IPS DF 6.9 (cell line): ENCODE data around the gene GATA2.

Experiments
- DNase-seq: peaks from one replicate; pipeline ENCODE4 v3.0.0-alpha.2; 2013; ENCODE audit warnings: low read depth, low spot score
- H3K27ac ChIP-seq: one replicate; pipeline ENCODE4 v1.5.1; 2013; ENCODE audit warnings: low read length, control low read depth
- H3K27me3 ChIP-seq: 2 replicates; pipeline ENCODE4 v1.6.1; 2013; ENCODE audit warnings: mild to moderate bottlenecking, low read length; ENCODE audit not compliant: control insufficient read depth, insufficient read depth
- H3K36me3 ChIP-seq: 2 replicates; pipeline ENCODE4 v1.6.1; 2013; ENCODE audit warnings: low read length; ENCODE audit not compliant: control insufficient read depth, insufficient read depth
- H3K4me1 ChIP-seq: 2 replicates; pipeline ENCODE4 v1.6.1; 2013; ENCODE audit warnings: low read length; ENCODE audit not compliant: control insufficient read depth, insufficient read depth
- H3K4me3 ChIP-seq: 2 replicates; pipeline ENCODE4 v1.5.1; 2013; ENCODE audit warnings: mild to moderate bottlenecking, low read length
- H3K9me3 ChIP-seq: 2 replicates; pipeline ENCODE4 v1.6.1; 2013; ENCODE audit warnings: low read length, inconsistent platforms; ENCODE audit not compliant: control insufficient read depth, insufficient read depth
- WGBS: extraction: QIAGEN DNeasy Blood & Tissue Kit; methylation state at CpG from one replicate; pipeline ENCODE4 v1.1.7; 2013; ENCODE audit warnings: mixed read lengths, missing lambda C conversion rate; ENCODE audit not compliant: insufficient read length, insufficient coverage; 5-methylcytosine and 5-hydroxymethylcytosine counted together

The GATA2 gene

GRCh38 chr3:128455786-128456748 lies 36.9 kb downstream of the GATA2 start:
- H3K4me1 ChIP-seq: no peaks in the 10 kb centered on the region
- no peaks in the 10 kb centered on the region for H3K9me3 ChIP-seq
- no CpG with 5 or more reads among the region's 16 CpGs for WGBS
- no peaks in the 10 kb centered on the region for H3K36me3 ChIP-seq
- no peaks in the 10 kb centered on the region for H3K27me3 ChIP-seq
- H3K4me3 ChIP-seq: no peak overlapping the region
- no peak overlapping the region for H3K27ac ChIP-seq
- no peak for DNase-seq

- no peaks in the 10 kb centered on the region for H3K27me3 ChIP-seq
- no peak for DNase-seq
- H3K36me3 ChIP-seq: no peaks in the 10 kb centered on the region
- H3K9me3 ChIP-seq: no peaks in the 10 kb centered on the region
- WGBS: no CpG with 5 or more reads among the region's 5 CpGs
- H3K4me3 ChIP-seq: no peak overlapping the region
- H3K27ac ChIP-seq: no peak overlapping the region
- H3K4me1 ChIP-seq: no peaks in the 10 kb centered on the region
Observed at GRCh38 chr3:128455116-128455515, 37.9 kb downstream of the GATA2 start.

GRCh38 chr3:128454310-128454618 lies 38.7 kb downstream of the GATA2 start:
- DNase-seq: no peak
- no CpG with 5 or more reads among the region's 2 CpGs for WGBS
- Histone ChIP-seq H3K4me3 (no peak overlapping the region), H3K27me3 (no peaks in the 10 kb centered on the region), H3K36me3 (no peaks in the 10 kb centered on the region), H3K4me1 (no peaks in the 10 kb centered on the region), H3K9me3 (no peaks in the 10 kb centered on the region), H3K27ac (no peak overlapping the region)

GRCh38 chr3:128453501-128454309 lies 39.3 kb downstream of the GATA2 start:
- DNase-seq: no peak
- no peak overlapping the region for H3K4me3 ChIP-seq
- H3K9me3 ChIP-seq: no peaks in the 10 kb centered on the region
- no peaks in the 10 kb centered on the region for H3K4me1 ChIP-seq
- H3K27me3 ChIP-seq: no peaks in the 10 kb centered on the region
- no peak overlapping the region for H3K27ac ChIP-seq
- no CpG with 5 or more reads among the region's 21 CpGs for WGBS
- no peaks in the 10 kb centered on the region for H3K36me3 ChIP-seq

- Histone ChIP-seq H3K4me1 (no peaks in the 10 kb centered on the region), H3K36me3 (no peaks in the 10 kb centered on the region), H3K4me3 (no peak overlapping the region), H3K27ac (no peak overlapping the region), H3K9me3 (no peaks in the 10 kb centered on the region), H3K27me3 (no peaks in the 10 kb centered on the region)
- WGBS: no CpG with 5 or more reads among the region's 21 CpGs
- no peak for DNase-seq
Observed at GRCh38 chr3:128452678-128453275, 40.2 kb downstream of the GATA2 start.

- DNase-seq: no peak
- H3K36me3 ChIP-seq: no peaks in the 10 kb centered on the region
- WGBS: no CpG with 5 or more reads among the region's 9 CpGs
- no peaks in the 10 kb centered on the region for H3K9me3 ChIP-seq
- H3K4me1 ChIP-seq: no peaks in the 10 kb centered on the region
- H3K27ac ChIP-seq: no peak overlapping the region
- no peaks in the 10 kb centered on the region for H3K27me3 ChIP-seq
- no peak overlapping the region for H3K4me3 ChIP-seq
Observed at GRCh38 chr3:128452120-128452519, 40.9 kb downstream of the GATA2 start.

- Histone ChIP-seq H3K4me3 (no peak overlapping the region), H3K36me3 (no peaks in the 10 kb centered on the region), H3K9me3 (no peaks in the 10 kb centered on the region), H3K27ac (no peak overlapping the region), H3K4me1 (no peaks in the 10 kb centered on the region), H3K27me3 (no peaks in the 10 kb centered on the region)
- WGBS: no CpG with 5 or more reads among the region's 6 CpGs
- no peak for DNase-seq
Observed at GRCh38 chr3:128449111-128449638, 43.8 kb downstream of the GATA2 start.

GRCh38 chr3:128448491-128448890 lies 44.5 kb downstream of the GATA2 start:
- Histone ChIP-seq H3K4me3 (no peak overlapping the region), H3K36me3 (no peaks in the 10 kb centered on the region), H3K4me1 (no peaks in the 10 kb centered on the region), H3K27me3 (no peaks in the 10 kb centered on the region), H3K9me3 (no peaks in the 10 kb centered on the region), H3K27ac (no peak overlapping the region)
- DNase-seq: no peak
- no CpG with 5 or more reads among the region's 6 CpGs for WGBS

GRCh38 chr3:128447561-128448013 lies 45.4 kb downstream of the GATA2 start:
- Histone ChIP-seq H3K9me3 (no peaks in the 10 kb centered on the region), H3K27me3 (no peaks in the 10 kb centered on the region), H3K4me1 (no peaks in the 10 kb centered on the region), H3K36me3 (no peaks in the 10 kb centered on the region), H3K4me3 (no peak overlapping the region), H3K27ac (no peak overlapping the region)
- no peak for DNase-seq
- no CpG with 5 or more reads among the region's 3 CpGs for WGBS

- H3K9me3 ChIP-seq: no peaks in the 10 kb centered on the region
- no peak overlapping the region for H3K27ac ChIP-seq
- H3K36me3 ChIP-seq: no peaks in the 10 kb centered on the region
- no peak for DNase-seq
- no peak overlapping the region for H3K4me3 ChIP-seq
- no peaks in the 10 kb centered on the region for H3K4me1 ChIP-seq
- WGBS: no CpG with 5 or more reads among the region's 1 CpG
- no peaks in the 10 kb centered on the region for H3K27me3 ChIP-seq
Observed at GRCh38 chr3:128446821-128447220, 46.2 kb downstream of the GATA2 start.
